HEK293T (cell line): ENCODE data around the gene STIL.

Experiments
- CTCF ChIA-PET: fragments of 350-600 bp; formaldehyde crosslinking; extraction: SDS; loops from one replicate; lab custom pipeline; 2021; ENCODE audit warnings: antibody characterized with exemption, inconsistent platforms; lab: Yijun Ruan, JAX
- POLR2A ChIA-PET: fragments of 350-600 bp; formaldehyde crosslinking; extraction: SDS; loops from one replicate; lab custom pipeline; 2020; ENCODE audit warnings: antibody characterized with exemption, inconsistent platforms; lab: Yijun Ruan, JAX
- DNase-seq: peaks from one replicate; pipeline ENCODE4 v3.0.0; 2012; ENCODE audit warnings: mixed read lengths; ENCODE audit errors: extremely low spot score
- ARNT ChIP-seq: fragments of 450-650 bp; IDR thresholded peaks from 2 replicates; pipeline ENCODE4 v1.6.1; 2017; ENCODE audit warnings: mild to moderate bottlenecking
- BHLHE40 ChIP-seq: fragments of 450-650 bp; IDR thresholded peaks from 2 replicates; pipeline ENCODE4 v1.6.1; 2016; ENCODE audit warnings: mild to moderate bottlenecking, moderate library complexity, borderline replicate concordance
- CTBP1 ChIP-seq: fragments of 450-650 bp; IDR thresholded peaks from 2 replicates; pipeline ENCODE4 v1.6.1; 2016; ENCODE audit warnings: borderline replicate concordance
- ELF4 ChIP-seq: fragments of 450-650 bp; IDR thresholded peaks from 2 replicates; pipeline ENCODE4 v1.6.1; 2017; ENCODE audit warnings: antibody characterized with exemption
- FOXA1 ChIP-seq: fragments of 450-650 bp; IDR thresholded peaks from 2 replicates; pipeline ENCODE4 v1.6.1; 2016; ENCODE audit warnings: mild to moderate bottlenecking
- FOXK2 ChIP-seq: fragments of 450-650 bp; IDR thresholded peaks from 2 replicates; pipeline ENCODE4 v1.6.1; 2016; ENCODE audit warnings: mild to moderate bottlenecking
- FOXM1 ChIP-seq: fragments of 450-650 bp; IDR thresholded peaks from 2 replicates; pipeline ENCODE4 v1.6.1; 2017; ENCODE audit warnings: mild to moderate bottlenecking, borderline replicate concordance
- HDGF ChIP-seq: fragments of 450-650 bp; IDR thresholded peaks from 2 replicates; pipeline ENCODE4 v1.6.1; 2017; ENCODE audit warnings: antibody characterized with exemption, borderline replicate concordance
- L3MBTL2 ChIP-seq: fragments of 450-650 bp; conservative IDR thresholded peaks from 2 replicates; pipeline ENCODE4 v1.6.1; 2016; ENCODE audit warnings: mild to moderate bottlenecking
- LEF1 ChIP-seq: fragments of 450-650 bp; IDR thresholded peaks from 2 replicates; pipeline ENCODE4 v1.6.1; 2017; ENCODE audit warnings: mild to moderate bottlenecking, borderline replicate concordance
- NFRKB ChIP-seq: fragments of 450-650 bp; IDR thresholded peaks from 2 replicates; pipeline ENCODE4 v1.6.1; 2016; ENCODE audit warnings: mild to moderate bottlenecking, moderate library complexity
- SP1 ChIP-seq: fragments of 450-650 bp; IDR thresholded peaks from 2 replicates; pipeline ENCODE4 v1.6.1; 2017
- SUZ12 ChIP-seq: fragments of 450-650 bp; IDR thresholded peaks from 2 replicates; pipeline ENCODE4 v1.6.1; 2016; ENCODE audit warnings: mild to moderate bottlenecking
- TARDBP ChIP-seq: fragments of 450-650 bp; IDR thresholded peaks from 2 replicates; pipeline ENCODE4 v1.6.1; 2016
- ZNF384 ChIP-seq: fragments of 450-650 bp; IDR thresholded peaks from 2 replicates; pipeline ENCODE4 v1.6.1; 2016
- TF ChIP-seq, protein P1 (sequence below): fragments of 450-650 bp; IDR thresholded peaks from 2 replicates; pipeline ENCODE4 v1.6.1; 2016

The STIL gene

DNA sequence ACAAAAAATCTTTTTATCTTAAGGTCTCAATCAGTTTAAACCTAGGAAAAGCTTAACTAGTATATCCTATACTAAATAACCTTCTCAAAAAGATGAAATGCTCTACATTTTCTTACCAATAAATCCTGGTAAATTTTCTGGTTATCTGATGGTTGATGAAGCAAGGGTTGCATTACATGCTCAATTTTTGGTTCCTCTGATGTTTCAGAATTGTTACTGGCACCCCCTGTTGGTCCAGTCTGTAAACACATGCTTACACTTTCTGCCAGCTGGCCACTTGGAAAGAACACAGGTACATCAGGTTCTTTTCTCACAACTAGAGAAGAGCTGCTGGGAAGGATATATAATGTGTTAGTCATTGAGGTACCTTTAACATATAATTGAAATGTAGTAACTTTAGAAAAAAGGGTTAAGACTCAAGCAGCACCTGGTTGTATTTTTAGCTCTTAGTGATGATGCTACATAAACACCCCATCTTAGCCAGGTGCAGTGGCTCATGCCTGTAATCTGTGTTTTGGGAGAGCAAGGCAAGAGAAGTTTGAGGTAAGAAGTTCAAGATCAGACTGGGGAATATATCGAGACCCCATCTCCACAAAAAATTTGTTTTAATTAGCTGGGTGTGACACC, 51.0 kb downstream of the STIL start:
- CTCF ChIA-PET, result interaction anchor here (0.7 to 2.9 kb wide), 14 partner anchors 9 to 618 kb away, joined by 3 to 39 read pairs (median 5); partner anchors contain the start of gene PDZK1IP1
- POLR2A ChIA-PET, result interaction anchor here (0.9 to 2.1 kb wide), 2 partner anchors 51 to 83 kb away, joined by 4 to 19 read pairs; partner anchors contain the start of gene STIL
- TF ChIP-seq LEF1 (no peak), HDGF (no peak)
- DNase-seq, result peak; percentile 57

DNA sequence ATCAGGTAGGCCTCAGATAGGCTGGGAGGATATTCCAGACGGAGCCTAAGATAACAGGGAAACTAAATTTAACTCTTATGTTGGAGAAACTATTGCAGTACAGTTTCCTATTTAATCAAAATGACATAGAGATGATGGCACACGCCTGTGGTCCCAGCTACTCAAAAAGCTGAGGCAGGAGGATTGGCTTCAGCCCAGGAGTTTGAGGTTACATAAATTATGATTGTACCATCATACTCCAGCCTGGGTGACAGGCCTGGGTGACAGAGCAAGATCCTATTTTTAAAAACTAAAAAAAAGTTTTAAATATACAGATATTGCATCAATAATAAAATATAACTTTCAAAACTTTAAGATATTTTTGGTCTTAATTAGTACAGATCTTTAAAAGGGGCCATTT, 56.7 kb downstream of the STIL start:
- ChIA-PET POLR2A (no interaction called here), CTCF (no interaction called here)
- TF ChIP-seq ELF4, result no peak
- DNase-seq, result no peak

DNA sequence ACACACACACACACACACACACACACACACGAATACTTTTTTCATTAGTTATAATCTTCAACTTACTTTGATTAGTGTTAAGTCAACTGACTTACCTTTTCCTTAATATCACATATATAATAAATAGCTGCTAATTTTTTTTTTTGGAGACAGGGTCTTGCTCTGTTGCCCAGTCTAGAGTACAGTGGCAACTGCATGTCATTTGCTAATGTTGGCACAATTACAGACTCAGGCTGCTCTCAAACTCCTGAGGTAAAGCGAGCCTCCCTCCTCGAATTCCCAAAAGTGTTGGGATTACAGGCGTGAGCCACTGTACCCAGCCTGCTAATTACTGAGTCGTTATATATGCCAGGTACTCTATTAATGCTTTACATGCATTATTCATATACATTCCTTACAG, 61.2 kb downstream of the STIL start:
- CTCF ChIA-PET, result interaction anchor here (0.6 to 1.5 kb wide), 5 partner anchors 10 to 74 kb away, joined by 3 to 6 read pairs (median 4); no protein-coding TSS in a partner anchor
- DNase-seq, result no peak
- POLR2A ChIA-PET, result no interaction called here
- no peak for TF ChIP-seq ARNT
- TF ChIP-seq ZNF384, result no peak
- no peak for TF ChIP-seq TARDBP
- TF ChIP-seq HDGF, result no peak

DNA sequence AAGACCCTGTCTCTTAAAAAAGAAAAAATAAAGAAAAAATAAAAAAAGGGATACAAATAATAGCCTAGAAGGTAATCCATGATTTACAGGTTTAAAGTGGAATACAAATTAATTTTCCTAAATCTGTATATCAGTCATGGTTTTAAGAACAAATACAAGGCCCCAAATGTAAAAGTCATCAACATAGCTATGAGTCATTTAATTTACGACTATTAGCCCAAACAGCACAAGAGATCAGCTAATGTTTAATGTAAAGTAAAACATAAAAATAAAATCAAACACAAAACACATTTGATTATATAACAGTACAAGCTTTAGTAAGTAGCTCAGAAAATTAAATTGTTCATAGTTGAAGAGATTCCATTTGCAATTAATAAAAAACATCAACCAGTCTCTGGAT, 61.6 kb downstream of the STIL start:
- no peak for DNase-seq
- TF ChIP-seq ELF4 (no peak), BHLHE40 (no peak), ARNT (no peak), FOXM1 (no peak), TARDBP (no peak), L3MBTL2 (no peak), CTBP1 (no peak), NFRKB (no peak)
- TF ChIP-seq, protein P1, sequence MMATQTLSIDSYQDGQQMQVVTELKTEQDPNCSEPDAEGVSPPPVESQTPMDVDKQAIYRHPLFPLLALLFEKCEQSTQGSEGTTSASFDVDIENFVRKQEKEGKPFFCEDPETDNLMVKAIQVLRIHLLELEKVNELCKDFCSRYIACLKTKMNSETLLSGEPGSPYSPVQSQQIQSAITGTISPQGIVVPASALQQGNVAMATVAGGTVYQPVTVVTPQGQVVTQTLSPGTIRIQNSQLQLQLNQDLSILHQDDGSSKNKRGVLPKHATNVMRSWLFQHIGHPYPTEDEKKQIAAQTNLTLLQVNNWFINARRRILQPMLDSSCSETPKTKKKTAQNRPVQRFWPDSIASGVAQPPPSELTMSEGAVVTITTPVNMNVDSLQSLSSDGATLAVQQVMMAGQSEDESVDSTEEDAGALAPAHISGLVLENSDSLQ, result no peak
- ChIA-PET POLR2A (no interaction called here), CTCF (interaction anchor here (0.9 to 1.5 kb wide), 2 partner anchors 10 to 73 kb away, joined by 4 to 5 read pairs; no protein-coding TSS in a partner anchor)

DNA sequence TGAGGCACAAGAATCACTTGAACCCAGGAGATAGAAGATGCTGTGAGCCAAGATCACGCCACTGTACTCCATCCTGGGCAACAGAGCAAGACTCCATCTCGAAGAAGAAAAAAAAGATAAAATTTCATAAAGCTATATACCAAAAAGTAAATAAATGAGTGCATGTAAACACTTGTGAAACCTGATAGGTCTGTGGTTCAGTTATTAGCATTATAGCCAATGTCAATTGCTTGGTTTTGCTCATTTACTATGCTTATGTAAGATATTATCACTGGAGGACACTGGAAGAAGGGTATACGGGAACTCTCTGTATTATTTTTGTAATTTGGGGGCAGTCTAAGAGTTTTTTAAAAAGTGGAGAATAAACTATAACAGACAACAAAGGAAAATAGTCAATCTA, 64.2 kb downstream of the STIL start:
- no peak for DNase-seq
- POLR2A ChIA-PET, result no interaction called here
- CTCF ChIA-PET, result no interaction called here
- TF ChIP-seq HDGF (no peak), L3MBTL2 (no peak), ARNT (no peak), SP1 (no peak), CTBP1 (no peak), ELF4 (no peak)

DNA sequence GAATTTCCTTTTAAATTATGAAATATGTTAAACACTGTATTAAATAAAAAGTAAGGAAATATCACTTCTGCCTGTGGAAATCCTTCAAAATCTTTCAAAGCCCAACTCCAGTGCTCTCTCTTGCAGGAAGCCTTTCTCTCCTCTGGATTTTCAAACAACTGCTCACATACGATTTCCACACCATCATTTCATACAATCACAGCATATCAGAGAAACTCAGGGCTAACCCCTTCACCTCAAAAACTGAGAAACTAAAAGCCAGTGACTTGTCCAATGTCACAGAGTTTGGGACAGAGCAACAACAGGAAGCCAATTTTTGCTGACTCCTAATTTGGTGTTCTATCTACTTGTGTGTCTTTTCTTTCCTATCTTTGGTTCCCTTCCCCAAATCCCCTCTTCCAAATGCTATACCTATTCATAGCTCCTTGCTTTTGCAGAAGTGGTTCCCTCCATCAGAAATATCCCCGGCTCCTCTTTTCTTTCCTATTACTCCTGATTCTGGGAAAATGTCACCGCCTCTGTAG, 69.5 kb downstream of the STIL start:
- CTCF ChIA-PET, result interaction anchor here (0.9 to 1.7 kb wide), 2 partner anchors 18 to 68 kb away, joined by 3 to 5 read pairs; no protein-coding TSS in a partner anchor
- no peak for DNase-seq
- TF ChIP-seq ARNT, result no peak
- no peak for TF ChIP-seq BHLHE40
- TF ChIP-seq L3MBTL2, result no peak
- no peak for TF ChIP-seq ZNF384
- TF ChIP-seq SP1, result no peak
- TF ChIP-seq LEF1, result no peak
- no peak for TF ChIP-seq FOXA1
- TF ChIP-seq ELF4, result no peak
- no peak for TF ChIP-seq SUZ12
- no peak for TF ChIP-seq FOXK2
- no peak for TF ChIP-seq FOXM1
- TF ChIP-seq, protein P1, result no peak
- POLR2A ChIA-PET, result no interaction called here

DNA sequence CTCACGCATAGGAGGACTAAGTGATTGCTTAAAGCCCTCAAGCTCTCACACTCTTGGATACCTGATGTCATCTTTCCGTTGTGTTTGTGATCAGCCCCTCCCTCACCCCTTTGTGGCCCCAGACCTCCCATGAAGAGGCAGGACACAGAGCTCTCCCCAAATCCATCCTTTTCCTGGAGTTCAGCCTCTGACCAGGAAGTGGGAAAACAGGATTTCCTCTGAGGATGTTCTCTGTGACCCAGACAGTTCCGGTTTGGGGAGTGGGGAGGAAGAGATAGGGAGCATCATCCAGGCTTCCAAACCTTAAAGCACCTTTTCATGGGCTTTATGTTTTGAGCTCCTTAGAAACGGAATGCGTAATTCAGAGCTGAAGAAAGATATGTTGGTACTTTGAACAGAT, 70.0 kb downstream of the STIL start:
- DNase-seq, result no peak
- ChIA-PET CTCF (interaction anchor here (1.7 kb wide), 1 partner anchor 19 kb away, joined by 5 read pairs; no protein-coding TSS in a partner anchor), POLR2A (no interaction called here)
- TF ChIP-seq L3MBTL2, result no peak
- TF ChIP-seq LEF1, result no peak
- no peak for TF ChIP-seq FOXK2
- TF ChIP-seq SUZ12, result no peak
- TF ChIP-seq ARNT, result no peak
- TF ChIP-seq, protein P1, result no peak
- no peak for TF ChIP-seq HDGF
- no peak for TF ChIP-seq ZNF384
- no peak for TF ChIP-seq CTBP1
- TF ChIP-seq BHLHE40, result no peak
- TF ChIP-seq SP1, result no peak
- TF ChIP-seq FOXA1, result no peak
